Inflammatory macrophage treated with lipopolysaccharide for 1 hour (primary cell): ENCODE results near the gene TBC1D22B.
"Not testable (repeated sequence)": the region's sequence is repeated elsewhere in the genome, so short reads cannot be mapped to it uniquely, and the experiment has no call there.

Experiments
- DNase-seq, 2 donors: peaks; one replicate each; pipeline ENCODE4 v3.0.0-alpha.2; 2020 to 2022

TBC1D22B gene

DNA sequence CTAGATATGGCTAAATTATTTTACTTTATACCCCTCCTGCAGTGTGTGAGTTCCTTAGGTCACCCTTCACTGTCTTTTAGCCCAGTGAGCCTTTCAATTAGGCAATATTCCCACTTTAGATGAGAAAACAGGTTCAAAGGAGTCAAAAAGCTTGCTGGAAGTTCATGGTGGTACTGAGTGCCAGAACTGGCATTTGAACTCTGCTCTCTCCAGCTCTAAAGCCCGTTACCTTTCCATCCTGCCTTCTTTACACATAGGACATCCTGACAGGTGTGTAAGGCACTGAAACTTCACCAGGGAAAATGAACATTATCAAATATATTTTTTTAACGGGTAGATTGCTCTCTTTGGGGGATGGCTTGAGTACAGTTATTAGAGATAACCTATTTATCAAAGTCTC is 11.5 kb downstream of the TBC1D22B start:
- no peak for DNase-seq

DNA sequence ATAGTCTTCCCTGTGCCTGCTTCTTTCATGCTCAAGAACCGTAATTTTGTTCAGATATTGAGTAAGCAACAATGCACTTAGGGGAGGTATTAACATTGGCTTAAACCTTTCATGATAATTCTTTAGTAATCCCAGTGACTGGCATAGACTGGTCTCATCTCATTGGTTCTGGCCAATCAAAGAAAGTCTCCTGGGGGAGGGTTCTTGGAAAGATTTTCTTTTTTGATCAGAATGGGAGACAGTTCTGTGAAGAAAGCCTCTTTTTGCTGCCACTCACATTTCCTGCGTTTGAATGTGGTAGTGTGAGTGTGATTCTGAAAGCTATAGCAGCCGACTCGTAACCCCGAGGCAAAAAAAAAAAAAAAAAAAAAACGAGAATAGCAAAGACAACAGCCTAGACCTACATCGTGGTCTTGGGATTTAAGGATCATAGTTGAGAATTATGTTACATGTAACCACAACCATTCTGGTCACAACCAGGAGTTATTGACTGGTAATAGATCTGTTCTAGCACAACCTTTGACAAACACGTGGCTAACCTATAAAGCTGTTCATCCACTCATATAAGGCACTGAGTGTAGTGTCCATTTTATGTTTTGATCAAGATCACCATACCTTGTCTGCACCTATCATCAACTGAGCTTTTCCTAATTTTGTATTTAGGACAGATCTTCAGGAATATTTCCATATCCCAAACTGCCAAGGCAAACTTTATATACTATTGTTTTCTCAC is 15.4 kb downstream of the TBC1D22B start:
- no peak for DNase-seq

DNA sequence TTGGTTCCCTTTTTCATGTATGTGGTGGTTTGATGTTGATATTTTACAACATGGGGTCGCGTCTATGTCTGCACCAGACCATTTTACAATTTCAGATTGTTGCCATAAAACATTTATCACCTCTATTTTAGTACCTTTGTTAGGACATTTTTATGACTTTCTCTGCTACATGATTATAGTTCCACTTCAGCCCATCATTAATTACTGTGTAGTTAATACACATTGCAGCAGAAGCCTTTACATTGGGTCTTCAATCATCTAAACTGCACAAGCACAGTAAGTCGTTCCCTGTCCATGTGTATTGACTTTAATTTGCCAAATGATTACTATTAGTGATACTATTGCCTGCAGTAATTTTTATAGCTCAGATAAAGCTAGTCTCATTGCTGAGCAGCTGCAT is 16.1 kb downstream of the TBC1D22B start:
- no peak for DNase-seq

DNA sequence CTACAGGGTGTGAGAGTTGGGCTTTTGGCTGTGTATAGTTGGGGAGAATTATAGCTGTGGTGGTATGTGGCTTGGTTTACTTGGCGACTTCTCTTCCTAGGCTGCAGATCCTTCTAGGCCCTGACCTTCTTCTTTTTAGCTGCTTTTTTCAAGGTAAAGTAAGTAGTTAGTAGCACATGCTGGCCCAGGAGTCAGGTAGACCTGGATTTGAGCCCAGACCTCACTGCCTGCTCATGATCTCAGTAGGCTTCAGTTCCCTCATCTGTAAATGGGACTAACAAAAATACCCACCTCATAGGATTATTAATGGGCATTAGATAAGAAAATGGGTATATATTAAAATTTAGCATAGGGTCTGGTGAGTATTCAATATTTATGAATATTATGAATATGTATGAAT is 17.8 kb downstream of the TBC1D22B start:
- no peak for DNase-seq

DNA sequence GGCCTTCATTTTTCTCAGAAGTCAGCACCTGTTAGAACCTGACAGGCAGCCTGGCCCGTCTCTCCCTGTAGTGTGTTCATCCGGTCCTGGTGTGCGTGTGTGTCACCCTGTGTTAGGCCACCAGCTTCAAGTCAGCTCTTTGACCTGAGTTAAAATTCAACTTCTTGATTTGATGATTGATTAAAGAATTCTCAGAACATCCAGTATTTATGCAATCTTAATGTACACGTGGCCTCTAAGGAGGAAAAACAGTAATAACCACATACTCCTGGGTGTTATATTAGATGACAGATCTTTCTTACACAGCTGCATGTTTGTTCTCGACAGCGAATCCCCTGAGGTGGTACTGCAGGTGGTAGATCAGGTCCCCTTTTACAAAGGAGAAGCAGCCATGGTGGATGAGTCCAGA is 19.4 kb downstream of the TBC1D22B start:
- no peak for DNase-seq

DNA sequence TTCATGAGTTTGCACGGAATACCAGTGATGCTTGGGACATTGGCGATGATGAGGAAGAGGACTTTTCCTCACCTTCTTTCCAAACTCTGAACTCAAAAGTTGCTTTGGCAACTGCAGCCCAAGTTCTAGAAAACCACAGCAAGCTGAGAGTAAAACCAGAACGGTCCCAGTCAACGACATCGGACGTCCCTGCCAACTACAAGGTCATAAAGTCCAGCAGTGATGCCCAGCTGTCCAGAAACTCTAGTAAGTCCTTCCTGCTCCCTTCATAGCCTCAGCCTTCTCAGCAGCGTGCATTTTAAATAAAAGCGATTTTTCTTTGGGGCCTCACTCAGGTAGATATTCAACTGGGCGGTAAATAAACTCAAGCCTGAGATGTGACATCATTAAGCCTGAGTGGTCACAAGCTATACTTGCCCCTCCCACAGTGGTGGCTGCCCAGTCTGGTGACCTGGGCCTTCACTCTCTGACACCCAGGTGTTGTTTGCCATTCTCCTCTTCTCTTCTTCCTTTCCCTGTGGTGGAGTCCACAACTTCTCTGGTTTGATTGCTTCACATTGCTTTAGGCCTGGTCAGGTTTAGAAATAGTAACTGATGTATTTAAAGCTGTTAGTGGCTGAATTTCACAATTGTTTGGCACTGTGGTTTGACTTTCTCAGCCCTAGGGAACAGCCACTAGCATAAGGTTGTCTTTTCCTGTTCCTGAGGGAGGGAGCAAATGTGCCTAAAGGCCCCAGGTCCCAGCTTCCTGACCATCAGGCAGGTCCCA is 22.0 kb downstream of the TBC1D22B start:
- peak; percentile 50 to 54 for DNase-seq

DNA sequence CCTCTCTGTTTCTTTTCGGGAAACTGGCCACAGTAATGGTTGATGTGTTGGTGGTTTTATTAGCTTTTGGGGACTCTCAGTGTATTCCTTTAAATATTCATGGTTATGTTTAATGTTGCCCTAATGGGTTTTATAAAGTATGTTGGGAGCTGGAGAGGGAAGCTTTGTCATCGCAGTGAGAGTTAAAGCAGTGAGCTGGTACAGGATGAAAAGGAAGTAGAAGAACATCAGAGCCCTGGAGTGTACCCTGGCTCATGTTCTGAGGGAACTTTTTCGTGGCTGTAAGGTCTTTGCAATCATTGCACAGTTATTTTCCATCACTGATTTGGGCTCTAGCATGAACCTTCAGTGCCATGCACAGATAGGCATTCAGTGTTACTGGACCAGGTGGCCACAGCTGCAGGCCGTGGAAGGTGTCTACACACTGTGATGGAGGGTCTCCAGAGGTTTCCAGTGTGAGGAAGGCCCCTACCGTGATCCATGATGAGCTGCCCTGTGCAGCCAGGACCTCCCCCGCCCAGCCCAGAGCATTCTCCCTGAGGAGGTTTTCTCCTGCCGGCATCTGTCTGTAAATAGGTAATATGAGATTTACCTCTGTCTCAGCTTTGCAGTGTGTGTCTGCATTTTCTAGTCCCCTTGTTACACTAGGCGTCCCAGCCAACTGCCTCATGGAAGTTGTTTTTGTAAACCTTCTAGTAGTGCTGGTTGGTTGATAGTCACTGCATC is 22.8 kb downstream of the TBC1D22B start:
- no peak for DNase-seq

DNA sequence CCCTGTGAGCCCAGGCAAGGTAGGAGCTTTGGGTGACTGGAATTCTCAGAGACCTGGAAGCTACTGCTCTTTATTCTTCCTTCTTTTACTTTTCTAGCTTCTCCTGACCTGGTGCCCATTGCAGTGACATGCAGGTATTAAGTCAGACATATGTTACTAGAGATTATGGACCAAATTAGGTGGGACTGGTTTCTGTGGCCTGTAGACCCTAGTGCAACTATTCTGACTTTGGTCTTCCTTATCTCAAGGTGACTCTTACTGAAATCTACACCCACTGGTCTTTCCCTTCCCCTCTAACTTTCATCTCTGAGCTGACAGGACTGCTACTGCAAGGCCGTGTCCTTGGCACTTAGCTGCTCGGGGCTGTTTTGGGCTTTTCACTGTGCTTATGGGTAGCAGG is 24.8 kb downstream of the TBC1D22B start:
- DNase-seq, result no peak

DNA sequence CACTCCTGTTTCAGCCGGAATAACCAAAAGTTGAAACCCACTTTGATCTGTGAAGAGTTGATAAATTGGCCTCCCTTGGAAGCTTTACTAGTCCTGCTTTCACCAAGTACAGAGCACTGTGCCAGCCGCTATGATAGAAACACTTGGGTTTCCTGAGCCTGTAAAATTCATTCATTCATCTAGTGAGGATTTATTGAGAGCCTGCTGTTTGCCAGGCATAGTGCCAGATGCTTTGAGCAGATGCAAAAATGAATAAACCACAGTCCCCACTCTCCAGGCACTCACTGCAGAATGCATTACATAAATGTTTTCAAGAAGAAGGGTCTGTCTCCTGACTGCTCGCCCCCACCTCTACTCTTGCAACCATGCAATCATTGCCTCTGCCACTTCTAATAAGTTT is 25.7 kb downstream of the TBC1D22B start:
- DNase-seq, result no peak

DNA sequence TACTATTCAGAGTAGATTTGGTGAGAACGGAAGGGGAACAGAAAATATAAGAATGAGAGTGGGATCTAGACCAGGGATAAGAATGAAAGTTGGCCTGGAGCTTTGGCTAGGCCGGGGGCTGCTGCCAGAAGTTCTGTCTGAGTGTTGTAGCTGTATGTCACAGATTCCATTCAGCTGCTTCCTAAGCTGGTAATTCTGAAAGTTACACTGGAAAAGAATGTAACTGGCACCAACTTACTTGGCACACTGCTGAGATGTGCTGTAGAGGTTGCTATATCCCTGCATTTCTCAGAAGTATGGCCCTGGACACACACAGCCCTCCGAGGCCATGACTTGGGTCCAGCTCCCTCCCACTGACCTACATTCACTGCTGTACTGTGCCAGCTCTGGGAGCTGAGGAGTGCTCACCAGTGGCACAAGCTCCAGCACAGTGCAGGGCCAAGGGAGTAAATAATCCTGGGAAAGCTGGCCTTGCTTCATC is 26.1 kb downstream of the TBC1D22B start:
- no peak for DNase-seq

DNA sequence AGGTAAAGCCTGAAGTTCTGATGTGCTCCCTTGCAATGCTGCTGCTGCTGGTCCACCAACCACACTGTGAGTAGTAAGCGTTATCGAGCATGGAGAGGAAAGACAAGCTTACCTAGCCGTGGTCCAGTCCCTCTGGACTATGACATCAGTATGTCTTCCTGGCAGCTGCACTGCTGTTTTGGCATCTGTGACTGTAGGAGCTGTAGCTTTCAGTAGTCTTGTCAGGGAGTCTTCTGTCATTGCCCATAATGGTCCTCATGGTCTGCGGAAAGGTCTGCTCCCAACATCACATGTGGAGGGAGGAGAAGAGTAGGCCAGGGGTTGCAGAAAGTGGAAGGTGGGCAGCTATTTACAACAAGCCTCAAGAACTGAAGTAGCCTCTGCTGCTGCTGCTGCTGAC is 27.2 kb downstream of the TBC1D22B start:
- DNase-seq, result no peak

DNA sequence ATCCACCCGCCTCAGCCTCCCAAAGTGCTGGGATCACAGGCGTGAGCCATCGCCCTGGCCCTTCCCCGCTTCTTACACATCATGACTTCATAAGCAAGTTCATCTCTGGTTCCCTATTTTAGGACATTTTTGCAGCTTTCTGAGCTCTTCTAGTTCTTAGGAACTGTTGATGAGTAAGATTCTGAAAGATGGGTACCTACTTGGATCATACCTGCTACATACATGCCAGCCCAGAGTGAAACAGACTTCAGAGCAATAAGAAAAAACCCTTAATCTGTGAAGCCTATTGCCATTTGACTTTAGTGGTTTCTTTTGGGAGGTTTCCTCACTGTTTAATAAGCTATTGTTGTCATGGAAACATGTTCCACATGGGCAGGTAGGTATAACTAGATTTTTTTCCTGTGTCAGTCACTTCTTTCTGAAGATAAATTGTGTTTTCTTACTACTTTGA is 28.3 kb downstream of the TBC1D22B start:
- DNase-seq, result no peak

DNA sequence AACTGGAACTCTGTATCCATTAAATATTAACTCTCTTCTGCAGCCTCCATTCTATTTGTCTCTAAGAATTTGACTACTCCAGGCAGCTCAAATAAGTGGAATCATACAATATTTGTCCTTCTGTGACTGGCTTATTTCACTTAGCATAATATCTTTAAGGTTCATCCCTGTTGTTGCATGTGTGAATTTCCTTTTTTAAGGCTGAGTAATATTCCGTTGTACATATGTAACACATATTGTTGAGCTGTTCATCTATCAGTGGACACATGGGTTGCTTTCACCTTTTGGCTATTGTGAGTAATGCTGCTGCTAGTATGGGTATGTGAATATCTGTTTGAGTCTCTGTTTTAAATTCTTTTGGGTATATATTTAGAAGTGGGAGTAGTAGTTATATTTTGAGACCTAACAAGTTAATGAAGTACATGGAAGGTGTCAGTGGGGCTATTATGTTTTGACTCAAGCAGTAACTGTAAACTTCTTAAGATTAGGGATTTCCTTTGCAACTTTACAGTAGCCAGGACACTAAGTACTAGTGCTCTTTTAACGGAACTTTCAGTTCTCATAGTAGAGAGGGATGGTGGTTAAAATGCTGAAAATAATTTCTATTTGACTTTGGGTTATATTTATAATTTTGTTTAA is 30.1 kb downstream of the TBC1D22B start:
- DNase-seq, result no peak

DNA sequence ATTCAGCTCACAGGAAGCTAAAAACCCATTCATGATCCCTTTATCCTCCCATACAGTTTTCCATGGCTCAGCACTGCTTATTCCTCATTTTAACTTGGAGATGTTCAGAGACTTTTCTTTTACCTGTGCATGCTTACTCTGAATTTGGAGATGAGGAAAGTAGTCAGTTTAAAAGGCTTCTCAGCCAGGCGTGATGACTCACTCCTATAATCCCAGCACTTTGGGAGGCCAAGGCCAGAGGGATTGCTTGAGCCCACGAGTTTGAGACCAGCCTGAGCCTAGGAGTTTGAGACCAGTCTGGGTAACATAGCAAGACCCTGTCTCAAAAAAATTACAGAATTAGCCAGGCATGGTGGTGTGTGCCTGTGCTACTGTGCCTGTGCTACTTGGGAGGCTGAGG is 30.7 kb downstream of the TBC1D22B start:
- no peak for DNase-seq

DNA sequence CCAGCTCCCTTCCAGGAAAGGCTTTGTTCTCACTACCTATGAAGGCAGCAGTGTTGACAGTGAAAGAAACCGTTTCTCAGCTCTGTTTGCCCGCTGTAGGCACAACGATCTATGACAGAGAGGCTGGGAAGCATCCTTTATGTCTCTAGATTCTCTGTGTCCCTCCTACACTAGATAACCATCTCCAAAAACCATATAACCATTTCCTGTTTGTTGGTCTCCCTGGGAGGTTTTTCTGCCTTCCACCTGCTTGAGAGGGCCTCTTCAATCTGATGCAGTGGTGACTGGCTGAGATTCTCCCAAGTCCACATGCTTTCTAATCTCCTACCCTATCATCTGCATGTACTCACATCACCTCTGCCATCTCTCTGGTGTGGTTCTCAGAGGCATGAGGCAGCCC is 32.4 kb downstream of the TBC1D22B start:
- DNase-seq, result no peak

DNA sequence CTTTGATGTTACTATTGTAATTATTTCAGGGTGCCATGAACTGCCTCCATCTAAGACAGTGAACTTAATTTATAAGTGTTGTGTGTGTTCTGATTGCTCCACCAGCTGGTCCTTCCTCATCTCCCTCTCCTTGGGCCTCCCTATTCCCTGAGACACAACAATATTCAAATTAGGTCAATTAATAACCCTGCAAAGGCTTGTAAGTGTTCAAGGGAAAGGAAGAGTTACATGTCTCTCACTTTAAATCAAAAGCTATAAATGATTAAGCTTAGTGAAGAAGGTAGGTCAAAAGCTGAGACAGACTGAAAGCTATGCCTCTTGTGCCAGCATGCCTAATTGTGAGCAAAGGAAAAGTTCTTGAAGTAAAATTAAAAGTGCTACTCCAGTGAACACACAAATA is 35.9 kb downstream of the TBC1D22B start:
- DNase-seq, result no peak

DNA sequence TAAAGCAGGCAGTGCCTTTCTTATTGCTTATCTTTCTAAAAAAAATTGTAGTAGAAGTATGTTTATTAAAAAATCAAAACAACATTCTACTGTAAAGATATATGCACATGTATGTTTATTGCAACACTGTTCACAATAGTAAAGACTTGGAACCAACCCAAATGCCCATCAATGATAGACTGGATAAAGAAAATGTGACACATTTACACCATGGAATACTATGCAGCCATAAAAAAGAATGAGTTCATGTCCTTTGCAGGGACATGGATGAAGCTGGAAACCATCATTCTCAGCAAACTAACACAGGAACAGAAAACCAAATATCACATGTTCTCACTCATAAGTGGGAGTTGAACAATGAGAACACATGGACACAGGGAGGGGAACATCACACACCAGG is 40.1 kb downstream of the TBC1D22B start:
- not testable (repeated sequence) for DNase-seq

DNA sequence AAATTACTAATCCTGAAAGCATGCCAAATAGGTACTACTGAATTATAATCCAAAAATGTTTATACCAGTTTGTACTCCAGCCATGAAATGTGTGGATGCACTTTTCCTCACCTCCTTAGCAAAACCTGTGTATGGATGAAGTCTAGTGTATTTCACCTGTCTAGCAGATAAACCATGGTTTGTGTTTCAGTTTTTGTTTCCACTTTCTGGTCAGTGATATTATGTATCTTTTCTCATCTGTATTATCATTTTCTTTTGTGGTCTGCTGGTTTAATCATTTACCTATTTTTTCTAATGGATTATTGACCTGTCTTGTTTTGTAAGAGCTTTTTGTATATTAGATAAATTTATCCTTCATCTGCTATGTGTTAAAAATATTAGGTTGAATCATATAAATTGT is 41.4 kb downstream of the TBC1D22B start:
- DNase-seq, result no peak

DNA sequence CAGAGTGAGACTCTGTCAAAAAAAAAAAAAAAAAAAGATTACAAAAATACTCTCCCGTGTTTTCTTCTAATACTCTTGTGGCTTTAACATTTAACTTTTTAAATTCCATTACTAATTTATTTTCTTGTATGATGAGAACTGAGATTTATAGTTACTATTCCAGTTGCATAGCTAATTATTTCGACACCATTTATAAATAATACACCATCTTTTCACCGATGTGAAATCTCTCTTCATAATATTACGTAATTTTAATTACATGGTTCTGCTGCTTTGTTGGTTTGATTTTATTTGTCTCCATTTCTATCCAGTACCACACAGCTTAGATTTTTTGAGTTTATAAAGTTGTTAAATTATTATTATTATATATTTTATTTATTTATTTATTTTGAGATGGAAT is 42.4 kb downstream of the TBC1D22B start:
- no peak for DNase-seq

DNA sequence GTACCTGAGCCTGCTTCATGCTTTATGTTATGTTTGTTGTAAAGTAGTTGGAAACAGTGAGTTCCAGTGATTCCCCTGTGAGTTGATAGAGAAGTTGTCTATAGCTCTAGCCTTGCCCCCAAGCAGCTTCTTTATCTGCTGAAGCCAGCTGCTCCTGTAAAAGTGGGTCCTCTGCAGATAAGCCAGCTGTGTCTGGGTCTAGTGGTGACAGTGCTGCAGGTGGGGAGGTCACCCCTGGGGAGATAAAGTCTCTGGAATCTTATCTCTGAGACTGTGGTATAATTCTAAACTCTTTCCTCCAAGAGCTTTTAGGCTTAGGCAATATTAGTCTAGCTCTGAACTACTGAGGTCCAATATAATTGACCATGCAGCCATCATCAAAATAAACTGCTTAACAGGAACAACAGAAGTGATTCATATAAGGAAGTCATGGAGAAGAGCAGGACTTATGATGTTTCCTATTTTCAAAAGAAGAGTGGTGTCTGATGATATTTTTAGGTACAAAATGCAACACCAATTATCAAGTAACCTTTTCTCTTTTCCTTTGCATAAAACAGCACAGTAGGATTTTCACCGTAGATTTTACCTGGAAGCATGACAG is 44.6 kb downstream of the TBC1D22B start:
- DNase-seq, result peak in 1 of 2 donors; percentile 16

DNA sequence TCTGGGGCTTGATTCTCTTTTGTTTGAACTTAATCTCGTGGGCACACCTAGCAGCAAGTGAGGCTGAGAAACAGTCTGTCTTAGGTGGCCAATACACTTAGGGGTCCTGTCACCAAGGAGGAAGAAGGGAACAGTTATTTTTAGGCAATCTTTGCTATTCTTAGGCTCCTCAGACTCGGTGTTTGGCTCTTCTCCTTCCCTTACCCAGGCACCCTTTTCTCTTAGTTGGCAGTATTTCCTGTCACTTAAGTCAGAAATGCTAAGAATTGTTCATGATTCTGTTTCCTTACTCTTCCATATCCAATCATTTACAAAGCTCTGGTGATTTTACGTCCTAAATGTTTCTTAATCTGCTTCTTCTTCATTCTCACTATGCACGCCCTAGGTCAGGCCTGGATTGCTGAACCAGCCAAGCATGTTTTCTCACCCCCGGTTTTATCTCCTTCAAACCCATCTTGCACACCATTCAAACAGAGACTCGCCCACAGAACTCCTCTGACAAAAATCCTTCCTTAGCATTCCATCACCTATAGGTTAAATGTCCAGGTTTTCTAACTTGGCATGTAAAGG is 45.6 kb downstream of the TBC1D22B start:
- DNase-seq, result no peak

DNA sequence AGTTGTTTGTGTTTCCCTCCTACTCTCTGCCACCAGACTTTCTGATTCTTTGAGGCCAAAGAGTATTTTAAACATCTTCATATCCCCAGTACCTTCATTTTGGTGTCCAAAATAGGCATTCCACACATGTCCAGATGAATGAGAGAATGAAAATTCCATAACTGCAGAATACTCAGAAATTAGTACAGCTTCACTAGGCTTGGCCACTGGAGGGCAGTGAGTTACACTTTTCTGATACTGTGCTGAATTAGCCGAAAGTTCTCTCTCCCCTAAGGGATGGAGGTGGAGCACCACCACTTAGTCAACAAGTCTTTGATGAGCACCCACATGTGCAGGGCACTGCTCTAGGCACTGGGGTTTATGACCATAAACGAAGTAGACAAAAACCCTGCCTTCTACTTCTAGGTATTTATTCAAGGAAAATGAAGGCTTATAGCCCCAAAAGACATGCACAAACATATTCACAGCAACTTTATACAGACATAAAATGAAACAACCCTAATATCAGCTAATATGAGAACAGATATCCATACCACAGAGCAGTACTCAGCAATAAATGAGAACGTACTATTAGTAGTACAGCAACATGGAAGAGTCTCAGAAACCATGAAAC is 46.4 kb downstream of the TBC1D22B start:
- DNase-seq, result peak in 1 of 2 donors; percentile 24
